BE2C (cell line): ENCODE data around the gene CNTLN.

Source experiments
- DNase-seq: peaks from one replicate; pipeline ENCODE4 v3.0.0-alpha.2; 2020
- H3K27me3 ChIP-seq: fragments of 250-450 bp; sonication (Bioruptor Pico); 2 replicates; pipeline ENCODE4 v1.5.1; 2020; ENCODE audit warnings: mild to moderate bottlenecking
- H3K36me3 ChIP-seq: fragments of 250-450 bp; sonication (Bioruptor Pico); 2 replicates; pipeline ENCODE4 v1.5.1; 2020; ENCODE audit warnings: mild to moderate bottlenecking
- H3K4me1 ChIP-seq: fragments of 250-450 bp; sonication (Bioruptor Pico); 2 replicates; pipeline ENCODE4 v1.5.1; 2020
- H3K4me3 ChIP-seq: 2 replicates; pipeline ENCODE4 v1.5.1; 2011; ENCODE audit warnings: low read depth, low read length
- H3K9me3 ChIP-seq: fragments of 250-450 bp; sonication (Bioruptor Pico); 2 replicates; pipeline ENCODE4 v1.5.1; 2020
- TF ChIP-seq, protein P1 (sequence below): IDR thresholded peaks from 2 replicates; pipeline ENCODE4 v1.5.1; 2012; ENCODE audit warnings: mild to moderate bottlenecking, low read depth, low read length

CNTLN gene

DNA sequence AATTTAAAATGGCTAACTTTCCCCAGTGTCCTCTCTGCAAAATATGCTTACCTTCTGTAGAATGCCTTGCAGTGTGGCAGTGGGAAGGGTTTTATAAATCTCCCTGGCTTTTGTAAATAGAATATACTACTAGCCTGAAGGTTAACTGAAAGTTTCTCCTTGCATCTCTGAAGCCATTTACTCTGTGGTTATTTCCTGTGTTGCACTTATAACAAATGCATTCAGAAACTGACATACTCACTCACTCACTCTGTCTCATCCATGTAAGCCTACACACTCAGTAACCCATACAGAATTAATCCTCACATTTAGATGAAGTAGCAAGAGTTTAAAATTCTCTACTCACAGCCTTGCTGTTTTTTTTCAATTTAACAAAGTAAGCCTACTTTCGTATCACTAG, 356.9 kb downstream of the CNTLN start:
- DNase-seq, result no peak
- Histone ChIP-seq H3K9me3 (no peaks in the 10 kb centered on the region), H3K4me3 (no peak overlapping the region; the same call in 1 of the 2 replicates), H3K27me3 (no peaks in the 10 kb centered on the region), H3K36me3 (no peaks in the 10 kb centered on the region), H3K4me1 (peaks cover 27% of the 10 kb centered on the region)
- TF ChIP-seq, protein P1, sequence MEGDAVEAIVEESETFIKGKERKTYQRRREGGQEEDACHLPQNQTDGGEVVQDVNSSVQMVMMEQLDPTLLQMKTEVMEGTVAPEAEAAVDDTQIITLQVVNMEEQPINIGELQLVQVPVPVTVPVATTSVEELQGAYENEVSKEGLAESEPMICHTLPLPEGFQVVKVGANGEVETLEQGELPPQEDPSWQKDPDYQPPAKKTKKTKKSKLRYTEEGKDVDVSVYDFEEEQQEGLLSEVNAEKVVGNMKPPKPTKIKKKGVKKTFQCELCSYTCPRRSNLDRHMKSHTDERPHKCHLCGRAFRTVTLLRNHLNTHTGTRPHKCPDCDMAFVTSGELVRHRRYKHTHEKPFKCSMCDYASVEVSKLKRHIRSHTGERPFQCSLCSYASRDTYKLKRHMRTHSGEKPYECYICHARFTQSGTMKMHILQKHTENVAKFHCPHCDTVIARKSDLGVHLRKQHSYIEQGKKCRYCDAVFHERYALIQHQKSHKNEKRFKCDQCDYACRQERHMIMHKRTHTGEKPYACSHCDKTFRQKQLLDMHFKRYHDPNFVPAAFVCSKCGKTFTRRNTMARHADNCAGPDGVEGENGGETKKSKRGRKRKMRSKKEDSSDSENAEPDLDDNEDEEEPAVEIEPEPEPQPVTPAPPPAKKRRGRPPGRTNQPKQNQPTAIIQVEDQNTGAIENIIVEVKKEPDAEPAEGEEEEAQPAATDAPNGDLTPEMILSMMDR, result no peak

DNA sequence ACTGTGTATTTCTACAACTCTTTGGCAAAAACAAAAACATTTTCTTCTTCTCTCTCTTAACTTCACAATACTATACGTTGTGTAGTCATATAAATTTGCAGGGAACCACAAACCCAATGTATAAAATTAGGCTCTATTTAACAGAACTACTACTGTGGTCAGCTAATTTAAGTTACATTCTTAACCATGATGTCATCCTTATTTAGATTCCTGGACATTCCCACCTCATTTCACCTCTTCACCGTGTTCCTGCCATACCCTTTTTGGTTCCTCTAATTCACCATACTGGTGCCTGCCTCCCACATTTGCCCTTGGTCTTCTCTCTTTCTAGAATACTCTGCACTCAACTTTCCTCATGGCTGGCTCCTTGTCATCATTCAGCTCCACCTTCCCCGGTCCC, 368.4 kb downstream of the CNTLN start:
- Histone ChIP-seq H3K4me1 (0 out of 2 replicates have a peak, but pooled peaks cover 4% of the 10 kb centered on the region), H3K27me3 (no peaks in the 10 kb centered on the region), H3K4me3 (no peak overlapping the region), H3K36me3 (no peaks in the 10 kb centered on the region), H3K9me3 (no peaks in the 10 kb centered on the region)
- DNase-seq, result no peak
- TF ChIP-seq, protein P1, result no peak

DNA sequence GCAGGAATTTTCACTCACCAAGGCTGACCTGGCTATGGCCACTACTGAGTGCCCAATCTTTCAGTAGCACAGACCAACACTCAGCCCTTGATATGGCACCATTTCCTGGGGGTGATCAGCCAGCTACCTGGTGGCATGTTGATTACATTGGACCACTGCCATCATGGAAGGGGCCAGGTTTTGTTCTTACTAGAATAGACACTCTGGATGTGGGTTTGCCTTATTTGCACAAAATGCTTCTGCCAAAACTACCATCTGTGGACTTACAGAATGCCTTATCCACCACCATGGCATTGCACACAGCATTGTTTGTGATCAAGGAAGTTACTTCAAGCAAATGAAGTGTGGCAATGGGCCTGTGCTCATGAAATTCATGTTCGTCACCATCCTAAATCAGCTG, 374.3 kb downstream of the CNTLN start:
- TF ChIP-seq, protein P1, result no peak
- no peaks in the 10 kb centered on the region for H3K36me3 ChIP-seq
- no peaks in the 10 kb centered on the region for H3K4me1 ChIP-seq
- no peaks in the 10 kb centered on the region for H3K9me3 ChIP-seq
- no peak for DNase-seq
- no peaks in the 10 kb centered on the region for H3K27me3 ChIP-seq
- no peak overlapping the region for H3K4me3 ChIP-seq

DNA sequence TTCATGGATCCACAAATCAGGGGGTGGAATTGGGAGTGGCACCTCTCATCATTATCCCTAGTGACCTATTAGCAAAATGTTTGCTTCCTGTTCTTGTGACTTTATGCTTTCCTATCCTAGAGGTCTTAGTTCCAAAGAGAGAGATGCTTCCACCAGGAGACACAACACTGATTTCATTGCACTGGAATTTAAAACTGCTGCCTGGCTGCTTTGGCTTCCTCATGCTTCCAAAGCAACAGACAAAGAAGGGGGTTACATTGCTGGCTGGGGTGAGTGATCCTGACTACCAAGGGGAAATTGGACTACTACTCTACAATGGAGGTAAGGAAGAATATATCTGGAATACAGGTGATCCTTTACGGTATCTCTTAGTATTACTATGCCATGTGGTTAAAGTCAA, 374.9 kb downstream of the CNTLN start:
- TF ChIP-seq, protein P1, result no peak
- no peak for DNase-seq
- Histone ChIP-seq H3K36me3 (no peaks in the 10 kb centered on the region), H3K9me3 (no peaks in the 10 kb centered on the region), H3K27me3 (no peaks in the 10 kb centered on the region), H3K4me3 (no peak overlapping the region), H3K4me1 (no peaks in the 10 kb centered on the region)

DNA sequence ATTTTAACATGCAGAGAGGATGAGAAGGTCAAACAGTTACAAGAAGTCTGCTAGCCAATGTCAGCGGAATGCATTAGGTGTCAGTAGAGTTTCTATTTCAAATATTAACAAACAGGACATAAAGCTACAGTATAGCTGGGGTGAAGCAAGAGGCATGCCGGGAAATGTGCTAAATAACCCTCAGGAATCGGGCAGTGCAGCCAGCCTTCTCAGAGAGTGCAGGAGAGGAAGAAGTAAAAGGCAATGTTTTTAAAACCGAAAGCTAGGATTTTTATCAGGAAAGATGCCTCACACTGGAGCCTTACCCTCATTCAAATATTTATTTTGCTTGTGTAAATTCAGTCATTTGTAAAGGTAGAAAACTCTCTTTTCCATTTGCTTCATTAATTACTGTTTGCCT, 384.9 kb downstream of the CNTLN start:
- H3K4me3 ChIP-seq, result no peak overlapping the region

DNA sequence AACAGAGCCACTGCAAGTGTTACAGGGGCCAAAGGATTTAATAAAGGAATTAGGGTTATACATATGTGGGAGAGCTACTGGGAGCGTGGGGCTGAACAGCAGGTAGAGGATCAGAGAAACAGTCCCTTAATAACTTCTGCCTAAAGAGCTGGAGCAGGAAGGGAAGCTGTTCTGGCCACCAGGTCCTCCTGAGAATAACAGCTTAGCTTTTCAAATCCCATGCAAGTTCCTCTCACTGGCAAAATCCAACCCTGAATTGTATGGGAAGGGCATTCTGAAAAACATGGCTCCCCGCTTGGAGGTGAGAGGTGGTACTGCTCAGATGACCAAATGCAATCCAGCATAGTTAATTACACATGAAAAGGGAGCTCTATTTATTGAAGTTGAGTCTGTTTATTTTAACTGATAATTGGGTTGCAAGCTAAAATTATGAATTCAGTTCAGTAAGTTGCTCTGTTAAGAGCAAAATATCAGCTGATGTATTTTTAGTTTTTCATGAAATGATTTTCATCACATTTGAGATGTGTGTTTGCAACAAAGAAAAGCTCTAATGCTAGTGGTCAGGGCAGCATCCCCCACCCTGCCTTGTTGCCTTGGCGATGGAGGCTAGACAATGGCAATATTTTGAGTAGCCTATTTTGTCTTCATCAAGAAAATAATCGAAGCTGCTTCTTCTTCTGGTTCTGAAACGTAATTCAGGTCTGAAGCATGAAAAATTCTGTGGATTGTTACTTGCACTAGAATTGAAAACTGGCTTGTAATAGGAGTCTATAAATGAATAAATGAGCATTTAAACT, 385.6 kb downstream of the CNTLN start:
- Histone ChIP-seq H3K27me3 (no peaks in the 10 kb centered on the region), H3K4me3 (no peak overlapping the region), H3K4me1 (no peaks in the 10 kb centered on the region), H3K36me3 (no peaks in the 10 kb centered on the region), H3K9me3 (no peaks in the 10 kb centered on the region; the same call in 1 of the 2 replicates)
- DNase-seq, result no peak
- TF ChIP-seq, protein P1, result no peak

More for the DNA sequence above, 384.9 kb downstream of the CNTLN start:
- DNase-seq, result no peak
- H3K9me3 ChIP-seq, result no peaks in the 10 kb centered on the region; the same call in 1 of the 2 replicates
- TF ChIP-seq, protein P1, result no peak
- H3K36me3 ChIP-seq, result no peaks in the 10 kb centered on the region
- no peaks in the 10 kb centered on the region for H3K4me1 ChIP-seq
- H3K27me3 ChIP-seq, result no peaks in the 10 kb centered on the region
